NCI-H2196 (cell line): Measurements from ENCODE around the gene TOMT.
A peak's percentile ranks its signal among the peaks of the same experiment; 100 is the strongest.

Experiments used
- DNase-seq: peaks from one replicate; lab custom pipeline; 2025; ENCODE audit not compliant: unreplicated experiment; lab: John Stamatoyannopoulos, UW

Gene TOMT, protein sequence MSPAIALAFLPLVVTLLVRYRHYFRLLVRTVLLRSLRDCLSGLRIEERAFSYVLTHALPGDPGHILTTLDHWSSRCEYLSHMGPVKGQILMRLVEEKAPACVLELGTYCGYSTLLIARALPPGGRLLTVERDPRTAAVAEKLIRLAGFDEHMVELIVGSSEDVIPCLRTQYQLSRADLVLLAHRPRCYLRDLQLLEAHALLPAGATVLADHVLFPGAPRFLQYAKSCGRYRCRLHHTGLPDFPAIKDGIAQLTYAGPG

DNA sequence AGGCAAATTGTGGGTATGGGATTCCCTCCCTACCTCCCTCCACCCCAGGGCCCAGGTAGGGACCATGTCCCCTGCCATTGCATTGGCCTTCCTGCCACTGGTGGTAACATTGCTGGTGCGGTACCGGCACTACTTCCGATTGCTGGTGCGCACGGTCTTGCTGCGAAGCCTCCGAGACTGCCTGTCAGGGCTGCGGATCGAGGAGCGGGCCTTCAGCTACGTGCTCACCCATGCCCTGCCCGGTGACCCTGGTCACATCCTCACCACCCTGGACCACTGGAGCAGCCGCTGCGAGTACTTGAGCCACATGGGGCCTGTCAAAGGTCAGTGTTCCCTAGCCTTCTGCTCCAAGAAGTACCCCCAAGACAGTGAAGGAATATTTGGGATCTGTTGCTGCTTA is at the start of gene TOMT:
TOMT (plus strand) TSS at position 37 of the 400 bp plus-strand sequence; CDS start at position 65, 28 bp downstream.
- no peak for DNase-seq

DNA sequence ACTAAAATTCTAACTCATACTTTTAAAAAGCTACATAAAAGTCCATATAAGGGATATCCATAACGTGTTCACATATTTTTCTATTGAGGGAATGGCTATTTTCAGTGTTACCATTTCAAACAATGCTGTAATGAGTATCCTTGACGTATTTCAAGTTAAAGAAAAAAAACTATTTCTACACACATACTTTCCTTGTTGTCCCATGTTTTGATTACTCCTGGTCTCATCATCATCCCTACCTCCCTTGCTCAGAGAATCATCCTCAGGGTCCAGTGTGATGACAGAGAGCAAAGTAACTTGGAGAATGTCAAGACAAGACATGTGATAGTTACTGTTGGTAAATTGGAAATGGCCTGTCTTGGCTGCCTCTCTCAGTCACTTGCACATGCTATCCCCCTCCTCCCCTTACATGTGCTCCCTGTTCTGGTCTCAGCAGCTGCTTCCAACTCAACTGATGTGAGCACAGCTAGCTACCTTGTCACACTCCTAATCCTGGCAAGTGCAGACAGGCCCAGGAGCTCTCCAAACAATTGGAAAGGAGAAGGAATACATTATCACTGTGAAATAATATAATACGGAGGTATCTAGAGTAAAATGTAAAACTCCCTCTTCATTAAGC is 47.2 kb upstream of the TOMT start:
- peak; percentile 15 for DNase-seq

DNA sequence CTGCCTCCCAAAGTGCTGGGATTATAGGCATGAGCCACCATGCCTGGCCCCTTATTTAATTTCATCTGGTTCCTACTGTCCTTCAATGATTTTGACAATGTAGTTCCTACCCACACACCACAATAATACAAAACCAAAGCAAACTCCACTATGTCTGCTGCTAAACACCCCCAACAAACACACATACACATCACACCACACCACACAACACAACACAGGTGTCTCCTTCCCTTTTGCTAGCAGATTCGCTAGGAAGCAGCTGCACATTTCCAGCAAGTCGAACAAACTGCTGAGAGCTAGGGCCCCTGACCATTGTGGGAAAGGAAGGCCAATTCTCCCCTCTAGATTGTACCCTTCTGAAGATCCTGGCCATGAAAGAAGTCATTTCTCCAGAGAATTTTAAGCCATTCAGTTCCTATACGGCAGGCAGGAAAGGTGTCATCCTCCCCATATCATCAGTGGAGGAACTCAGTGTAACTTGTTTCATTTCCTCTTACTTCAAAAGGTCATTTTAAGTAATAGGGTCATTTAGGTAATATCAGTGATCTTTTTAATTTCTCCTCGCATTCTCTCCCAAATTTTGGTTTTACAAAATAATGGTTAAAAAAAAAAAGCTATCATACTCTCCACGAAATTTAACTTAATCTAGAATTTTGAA is 43.9 kb upstream of the TOMT start:
- DNase-seq, result no peak

DNA sequence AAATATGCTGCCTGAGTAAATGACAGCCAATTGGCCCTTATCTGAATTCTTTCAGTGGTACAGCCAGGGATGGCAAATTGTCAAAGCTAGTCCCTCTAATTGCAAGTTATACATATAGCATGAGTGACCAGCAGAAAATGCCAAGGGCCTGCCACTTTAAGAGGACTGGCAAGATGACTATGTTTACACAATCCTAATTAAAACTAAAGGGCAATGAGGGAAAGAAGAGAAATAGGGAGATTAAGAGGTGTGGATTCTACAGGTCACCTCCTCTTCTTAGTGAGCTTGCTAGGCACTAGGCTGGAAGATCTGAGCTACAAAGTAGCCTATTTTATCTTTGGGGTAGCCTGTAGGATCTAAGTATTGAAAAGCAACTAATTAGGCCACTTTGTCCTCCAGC is 38.9 kb upstream of the TOMT start:
- DNase-seq, result no peak

DNA sequence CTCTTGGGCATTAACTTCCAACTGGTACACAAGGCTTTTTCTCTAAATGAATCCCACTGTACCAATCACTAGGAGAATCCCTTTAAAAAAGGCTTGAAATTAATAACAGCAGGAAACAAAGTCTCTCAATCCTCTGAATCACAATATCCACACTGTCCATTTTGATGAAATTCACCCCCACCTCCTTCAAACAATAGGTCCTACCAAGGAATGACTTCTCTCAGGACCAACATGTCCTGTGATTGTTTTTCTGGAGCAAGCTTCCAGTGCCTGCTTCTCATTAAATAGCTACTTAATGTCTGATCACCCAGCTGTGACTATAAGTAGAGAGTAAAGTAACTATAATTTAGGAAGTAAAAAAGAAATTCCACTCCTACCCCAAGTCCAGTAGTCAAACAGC is 38.5 kb upstream of the TOMT start:
- DNase-seq, result no peak

DNA sequence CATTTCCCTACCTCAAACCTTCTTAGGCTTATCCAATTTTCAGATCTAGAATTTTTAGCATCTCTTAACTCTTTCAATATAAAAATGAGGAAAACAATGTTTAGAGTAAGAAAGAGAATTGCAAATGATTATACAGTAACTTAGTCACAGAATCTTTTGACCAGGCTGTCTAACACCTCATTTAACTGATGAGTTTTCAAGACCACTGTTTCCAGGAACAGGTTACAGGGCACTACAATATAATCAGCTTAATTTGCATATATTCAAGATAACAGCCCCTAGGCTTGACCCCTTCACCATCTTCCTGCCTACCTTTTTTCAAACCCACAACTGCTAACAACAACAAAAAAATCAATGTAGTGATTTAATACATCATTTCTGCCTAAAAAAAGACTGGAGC is 38.0 kb upstream of the TOMT start:
- DNase-seq, result no peak

DNA sequence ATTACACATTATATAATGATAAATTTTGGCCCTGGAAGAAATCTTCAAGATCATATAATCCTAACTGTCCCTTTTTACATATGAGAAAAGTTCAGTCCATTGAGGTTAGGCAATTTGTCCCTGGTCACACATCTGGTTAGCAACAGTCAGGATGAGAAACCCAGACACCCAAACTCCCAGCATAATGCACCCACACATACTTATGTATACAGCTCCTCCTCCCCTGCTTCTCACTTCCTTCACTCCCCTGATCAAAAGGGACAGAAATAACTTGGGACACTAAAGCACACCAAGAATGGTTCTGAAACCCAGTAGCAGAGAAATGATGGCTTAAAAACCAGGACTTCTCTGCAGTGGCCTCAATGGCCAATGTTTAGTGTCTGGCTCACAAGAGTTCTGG is 36.5 kb upstream of the TOMT start:
- no peak for DNase-seq

DNA sequence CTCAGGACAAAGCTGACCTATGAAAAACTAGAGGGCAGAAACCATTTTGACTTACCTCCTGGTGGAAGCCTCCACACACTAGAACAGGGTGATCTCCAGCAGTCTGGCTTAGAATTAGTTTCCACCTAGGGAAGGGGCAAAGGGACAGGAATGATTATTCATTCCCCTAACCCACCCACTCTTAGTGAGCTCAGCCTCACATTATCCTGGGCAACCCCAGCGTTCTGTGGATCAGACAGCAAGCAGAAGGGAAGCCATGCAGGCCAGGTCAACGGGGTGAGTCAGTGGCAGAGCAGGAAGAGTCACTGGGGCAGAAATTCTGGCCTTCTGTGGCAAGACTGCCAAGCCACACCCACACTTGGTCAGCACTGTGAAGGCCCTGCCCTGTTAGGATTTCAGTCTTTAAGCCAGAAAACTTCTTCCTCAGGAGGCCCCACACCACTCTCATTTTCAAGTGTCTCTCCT is 35.9 kb upstream of the TOMT start:
- DNase-seq, result peak; percentile 61

DNA sequence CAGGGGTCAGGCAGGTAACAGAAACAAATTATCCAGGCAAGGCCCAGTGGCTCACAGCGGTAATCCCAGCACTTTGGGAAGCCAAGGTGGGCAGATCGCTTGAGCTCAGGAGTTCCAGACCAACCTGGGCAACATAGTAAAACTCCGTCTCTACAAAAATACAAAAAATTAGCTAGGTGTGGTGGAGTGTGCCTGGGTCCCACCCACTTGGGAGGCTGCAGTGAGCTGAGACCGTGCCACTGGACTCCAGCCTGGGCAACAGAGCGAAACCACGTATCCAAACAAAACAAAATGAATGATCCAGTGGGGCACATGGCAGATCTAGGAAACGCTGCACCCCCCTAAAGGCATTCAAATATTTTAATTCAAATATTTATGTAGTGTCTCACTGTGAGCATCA is 35.2 kb upstream of the TOMT start:
- DNase-seq, result no peak

DNA sequence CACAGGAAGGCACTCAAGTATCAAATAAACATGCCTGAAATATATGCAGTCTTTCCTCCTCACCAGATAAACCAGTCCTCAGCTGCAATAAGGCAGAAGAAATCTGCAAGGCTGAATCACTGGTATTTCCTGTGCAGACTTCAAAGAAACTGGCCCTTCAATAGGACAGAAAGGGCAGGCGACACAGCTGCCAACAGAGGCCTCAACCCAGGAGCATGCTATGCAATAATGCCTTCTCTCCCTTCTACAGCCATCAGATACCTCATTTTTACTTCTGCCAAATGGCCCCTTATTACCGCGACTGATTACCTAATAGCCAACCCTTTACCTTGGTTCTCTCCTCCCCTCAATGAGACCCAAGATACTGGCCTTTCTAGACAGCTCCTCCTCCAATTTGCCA is 33.4 kb upstream of the TOMT start:
- peak; percentile 46 for DNase-seq

DNA sequence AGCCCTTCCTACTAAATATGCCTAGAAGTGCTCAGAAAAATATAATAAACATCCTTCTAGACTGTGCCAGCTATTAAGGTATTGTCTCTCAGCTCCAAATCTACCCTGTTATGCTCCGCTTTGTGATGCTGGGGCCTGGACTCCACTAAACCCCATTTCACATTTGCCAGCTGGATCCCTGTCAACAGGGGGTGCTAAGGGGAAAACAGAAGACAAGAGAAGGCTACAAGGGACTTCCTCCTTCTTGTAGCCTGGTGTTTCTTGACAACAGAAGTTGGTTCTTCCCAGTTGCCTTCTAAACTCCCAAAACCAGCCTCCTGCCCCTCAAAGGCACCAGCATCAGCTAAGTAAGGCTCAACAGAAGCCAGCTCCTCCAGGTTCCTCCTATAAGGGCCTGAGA is 30.6 kb upstream of the TOMT start:
- no peak for DNase-seq

DNA sequence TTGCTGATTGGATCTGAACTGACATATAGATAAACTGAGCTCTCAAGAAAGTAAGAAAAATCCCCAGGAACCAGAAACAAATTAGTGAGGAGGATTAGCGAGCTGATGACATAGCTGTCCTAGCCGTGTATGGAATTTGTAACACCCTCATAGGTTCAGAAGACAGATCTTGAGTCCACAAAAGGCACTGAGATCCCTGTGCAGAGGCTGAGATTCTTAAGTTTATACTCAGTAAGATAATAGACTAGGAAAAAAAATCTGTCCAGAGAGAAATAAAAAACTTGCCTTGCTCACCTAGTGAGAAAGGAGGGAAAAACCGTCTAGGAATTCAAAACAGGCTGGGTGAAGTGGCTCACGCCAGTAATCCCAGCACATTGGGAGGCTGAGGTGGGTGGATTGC is 30.0 kb upstream of the TOMT start:
- DNase-seq, result no peak

DNA sequence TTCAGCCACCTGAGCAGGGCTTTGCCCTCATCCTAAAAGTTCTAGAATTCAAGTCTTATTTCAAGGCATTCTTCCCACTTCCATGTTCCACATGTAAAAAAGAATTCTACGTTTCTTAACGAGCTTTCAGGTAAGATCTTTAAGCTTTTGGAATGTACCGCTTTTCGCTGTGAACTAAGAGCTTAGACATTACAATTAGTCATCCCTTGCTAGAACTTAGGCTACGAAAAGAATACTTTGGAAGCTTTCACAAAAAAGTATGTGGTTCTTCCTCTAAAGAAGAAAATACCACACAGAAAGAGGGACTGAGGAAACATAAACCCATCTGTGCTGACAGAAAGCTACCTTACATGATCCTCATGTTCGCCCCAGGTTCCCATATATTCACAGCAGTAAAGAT is 27.2 kb upstream of the TOMT start:
- no peak for DNase-seq

DNA sequence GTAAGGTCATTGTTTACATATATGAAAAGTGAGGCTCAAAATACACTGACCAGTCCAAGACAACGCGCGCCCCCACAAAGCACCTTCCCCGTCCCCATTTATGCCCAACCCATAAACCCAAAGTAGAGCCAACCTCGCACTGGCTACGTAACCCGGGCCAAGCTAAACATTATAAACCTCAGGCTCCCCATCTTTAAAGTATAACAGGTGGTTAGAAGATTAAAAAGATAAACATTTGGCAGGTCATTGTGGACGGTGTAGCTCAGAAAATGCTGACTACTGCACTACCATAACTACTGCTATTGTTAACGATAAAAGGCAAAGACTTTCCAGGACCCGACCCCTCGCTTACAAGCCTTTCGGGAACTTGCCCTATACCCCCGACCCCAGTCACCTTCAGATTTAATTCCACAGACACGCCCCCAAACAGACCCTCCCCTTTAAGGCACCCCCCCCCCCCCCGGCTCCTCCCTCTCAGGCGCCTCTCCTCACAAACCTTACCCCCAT is 25.9 kb upstream of the TOMT start:
- no peak for DNase-seq

DNA sequence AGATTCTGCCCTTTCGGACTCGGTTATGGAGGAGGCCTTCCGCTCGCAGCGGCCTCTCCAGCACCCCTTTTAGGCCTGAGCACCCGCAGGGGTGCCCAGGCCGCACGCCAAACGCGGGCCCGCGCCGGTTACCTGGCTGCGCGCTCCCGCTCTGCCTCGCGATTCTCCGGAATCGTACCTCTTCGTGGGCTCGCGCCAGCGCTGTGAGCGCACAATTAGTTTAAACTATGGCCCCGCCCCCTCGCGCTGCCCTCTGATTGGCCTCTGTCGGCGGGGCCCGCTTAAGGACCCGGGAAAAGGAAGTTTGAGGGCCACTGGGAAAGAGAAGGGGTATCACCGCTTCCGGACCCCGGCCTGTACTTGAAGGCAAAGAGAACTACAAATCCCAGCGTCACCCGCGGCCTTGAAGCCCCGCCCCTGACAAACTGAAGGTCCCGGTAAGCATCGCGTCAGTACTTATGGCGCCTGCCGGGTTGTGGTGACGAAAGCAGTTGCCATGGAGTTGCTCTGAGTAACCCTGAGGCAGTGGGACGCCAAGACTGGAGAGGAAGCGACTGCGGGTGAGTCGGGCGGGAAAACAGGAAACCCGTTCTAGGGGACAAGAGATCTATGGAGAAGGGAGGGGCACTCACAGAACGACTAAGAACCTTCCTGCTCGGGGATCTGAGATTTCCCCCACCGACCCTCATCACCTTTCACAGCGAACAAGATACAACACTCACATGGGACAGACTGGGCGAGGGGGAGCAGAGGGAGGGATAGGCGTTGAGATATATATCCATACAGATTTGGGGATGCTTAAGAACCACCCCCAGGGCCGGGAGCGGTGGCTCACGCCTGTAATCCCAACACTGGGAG is 25.2 kb upstream of the TOMT start, which contains the start of the genes LRRC51 and NUMA1:
LRRC51 (plus strand) TSS at position 525 of the 858 bp plus-strand sequence. CDS start 8,234 bp downstream, outside the sequence.
NUMA1 (minus strand) TSS at position 217 of the 858 bp plus-strand sequence. CDS start 44,599 bp downstream, outside the sequence.
- DNase-seq, result peak; percentile 100

DNA sequence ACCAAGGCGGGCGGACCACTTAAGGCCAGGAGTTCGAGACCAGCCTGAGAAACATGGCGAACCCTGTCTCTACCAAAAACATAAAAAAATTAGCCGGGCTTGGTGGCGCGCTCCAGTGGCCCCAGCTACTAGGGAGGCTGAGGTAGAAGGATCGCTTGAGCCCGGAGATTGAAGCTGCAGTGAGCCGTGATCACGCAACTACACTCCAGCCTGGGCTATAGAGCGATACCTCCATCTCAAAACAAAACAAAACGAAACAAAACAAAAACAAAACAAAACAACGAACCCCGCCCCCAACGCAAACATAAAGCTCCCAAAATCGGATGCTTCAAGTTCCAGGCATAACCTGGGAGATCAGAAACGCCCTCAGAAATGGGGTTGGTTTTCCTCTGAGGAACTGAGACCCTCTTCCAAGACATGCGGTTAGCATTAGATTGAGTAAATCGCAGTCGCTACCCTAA is 24.5 kb upstream of the TOMT start:
- DNase-seq, result no peak

DNA sequence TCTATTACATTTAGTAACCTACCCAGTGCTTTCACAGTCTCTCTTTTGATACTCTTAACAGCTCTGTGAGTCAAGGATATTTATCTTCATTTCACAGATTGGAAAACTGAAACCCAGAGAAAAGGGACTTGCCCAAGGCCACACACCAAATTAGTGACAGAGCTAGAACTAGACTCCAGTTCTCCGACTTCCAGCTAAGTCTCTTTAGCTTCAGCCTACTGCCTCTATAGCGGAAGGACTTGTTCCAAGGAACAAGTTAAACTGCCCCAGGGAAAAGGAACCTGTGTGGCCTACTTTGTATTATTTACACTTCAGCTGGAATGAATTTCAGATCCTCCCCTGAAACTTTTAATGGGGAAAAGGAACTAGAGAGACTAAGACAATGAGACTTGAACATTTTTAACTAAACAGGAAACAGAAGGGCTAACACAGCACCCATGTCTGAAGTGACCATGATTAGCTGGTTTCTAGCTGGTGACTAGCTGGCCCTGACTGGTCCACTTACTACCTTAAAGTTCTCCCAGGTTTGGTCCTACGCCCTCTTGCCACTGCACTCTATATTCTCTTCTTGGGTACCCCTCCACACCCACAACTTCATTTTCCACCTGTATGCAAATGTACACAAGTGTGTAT is 23.8 kb upstream of the TOMT start:
- no peak for DNase-seq

DNA sequence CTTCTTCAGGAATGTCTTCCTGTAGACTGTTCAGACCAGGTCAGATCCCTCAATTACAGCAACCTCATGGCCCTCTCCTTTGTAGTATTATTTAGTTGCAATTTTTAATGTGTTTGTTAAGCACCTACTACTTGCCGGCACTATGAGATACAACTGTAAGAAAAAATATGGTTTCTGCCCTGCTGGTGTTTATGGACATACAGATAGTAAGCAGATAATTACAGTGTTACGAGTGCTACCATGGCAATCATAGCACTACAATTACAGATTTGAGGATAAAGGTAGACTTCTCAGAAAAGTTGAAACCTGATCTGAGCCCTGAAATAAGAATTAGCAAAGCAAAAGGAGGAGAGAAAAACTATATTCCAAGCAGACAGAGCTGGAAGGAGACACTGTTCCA is 22.3 kb upstream of the TOMT start:
- DNase-seq, result peak; percentile 36

DNA sequence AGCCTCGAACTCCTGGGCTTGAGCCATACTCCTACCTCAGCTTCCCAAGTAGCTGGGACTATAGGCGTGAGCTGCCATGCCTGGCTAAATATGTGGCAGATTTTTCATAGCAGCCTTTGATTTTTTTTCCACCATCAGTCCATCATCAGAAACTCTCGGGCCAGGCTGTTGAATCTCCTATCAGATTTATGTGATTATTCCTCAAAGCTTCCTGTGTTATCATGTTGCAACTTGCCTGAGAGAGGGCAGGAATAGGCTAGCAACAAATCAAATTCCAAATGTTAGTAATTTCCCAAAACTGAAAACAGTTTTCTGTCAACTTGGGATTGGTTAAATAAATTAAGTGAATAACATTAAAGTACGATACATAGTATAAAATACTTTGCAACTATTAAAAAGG is 21.6 kb upstream of the TOMT start:
- DNase-seq, result no peak

DNA sequence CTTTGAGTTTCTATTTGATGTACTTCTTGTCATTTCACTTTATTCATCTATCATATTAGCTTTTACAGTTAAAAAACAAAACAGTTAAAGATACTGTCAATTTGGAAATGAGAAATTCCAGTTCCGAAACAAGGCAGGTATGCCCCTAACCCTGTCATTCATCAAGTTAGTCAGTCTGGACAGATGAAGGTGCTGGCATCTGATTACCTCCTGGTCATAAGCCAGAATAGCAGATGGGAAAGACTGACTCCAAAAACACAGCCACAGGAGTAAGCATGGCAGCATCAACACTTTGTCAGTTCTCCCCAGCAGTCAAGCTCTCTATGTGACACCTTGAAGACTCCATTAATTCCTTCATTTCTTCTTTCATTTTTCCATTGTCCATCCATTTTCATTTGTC is 20.8 kb upstream of the TOMT start:
- DNase-seq, result no peak
